Eye (tissue), 1 donor: ENCODE results near the gene RTF2.

ENCODE experiments used
- DNase-seq: peaks from one replicate; pipeline ENCODE4 v3.0.0-alpha.2; 2015

The RTF2 gene

GRCh38 chr20:56468316-56469076, at the start of gene RTF2:
Gene RTF2, plus strand, starts transcription at chr20:56468627. Its CDS starts 71 bp downstream, at chr20:56468698.
- peak; percentile 98 for DNase-seq

- DNase-seq: no peak
Observed at GRCh38 chr20:56420028-56420427, 48.4 kb upstream of the RTF2 start.

GRCh38 chr20:56420940-56421688, 47.3 kb upstream of the RTF2 start:
- no peak for DNase-seq

GRCh38 chr20:56422076-56422823, 46.2 kb upstream of the RTF2 start:
- DNase-seq: no peak

GRCh38 chr20:56422824-56423189, 45.6 kb upstream of the RTF2 start:
- DNase-seq: no peak

- no peak for DNase-seq
Observed at GRCh38 chr20:56423211-56423610, 45.2 kb upstream of the RTF2 start.

GRCh38 chr20:56423886-56424285, 44.5 kb upstream of the RTF2 start:
- no peak for DNase-seq

GRCh38 chr20:56424931-56425330, 43.5 kb upstream of the RTF2 start:
- DNase-seq: no peak

GRCh38 chr20:56426026-56426425, 42.4 kb upstream of the RTF2 start:
- no peak for DNase-seq

- DNase-seq: no peak
Observed at GRCh38 chr20:56426926-56427325, 41.5 kb upstream of the RTF2 start.

- no peak for DNase-seq
Observed at GRCh38 chr20:56427797-56428196, 40.6 kb upstream of the RTF2 start.

- no peak for DNase-seq
Observed at GRCh38 chr20:56428410-56428809, 40.0 kb upstream of the RTF2 start.

- no peak for DNase-seq
Observed at GRCh38 chr20:56428881-56429280, 39.5 kb upstream of the RTF2 start.

- DNase-seq: no peak
Observed at GRCh38 chr20:56429502-56429901, 38.9 kb upstream of the RTF2 start.

- no peak for DNase-seq
Observed at GRCh38 chr20:56429941-56430340, 38.5 kb upstream of the RTF2 start.

GRCh38 chr20:56430461-56430860, 38.0 kb upstream of the RTF2 start:
- DNase-seq: no peak

- no peak for DNase-seq
Observed at GRCh38 chr20:56430957-56431356, 37.5 kb upstream of the RTF2 start.

GRCh38 chr20:56431471-56431870, 37.0 kb upstream of the RTF2 start:
- peak; percentile 12 for DNase-seq

- DNase-seq: no peak
Observed at GRCh38 chr20:56433221-56433879, 35.1 kb upstream of the RTF2 start.

- DNase-seq: peak; percentile 12
Observed at GRCh38 chr20:56433880-56434255, 34.6 kb upstream of the RTF2 start.

GRCh38 chr20:56437196-56437960, 31.0 kb upstream of the RTF2 start:
- no peak for DNase-seq

- no peak for DNase-seq
Observed at GRCh38 chr20:56438284-56438683, 30.1 kb upstream of the RTF2 start.
